HEK293 (cell line): ENCODE results near the gene WDR74.

ENCODE experiments used
- GFI1B ChIP-seq: fragments of 450-650 bp; formaldehyde crosslinking; IDR thresholded peaks from 2 replicates; pipeline ENCODE4 v1.5.1; 2016; ENCODE audit warnings: missing biosample characterization, missing genetic modification characterization
- HOXD13 ChIP-seq: sonication (generic); formaldehyde crosslinking; IDR thresholded peaks from 2 replicates; pipeline ENCODE4 v1.8.0; 2022; ENCODE audit warnings: missing genetic modification reagents, borderline replicate concordance
- OSR2 ChIP-seq: fragments of 450-650 bp; formaldehyde crosslinking; IDR thresholded peaks from 2 replicates; pipeline ENCODE4 v1.5.1; 2016; ENCODE audit warnings: missing biosample characterization, missing genetic modification characterization
- SCRT1 ChIP-seq: fragments of 450-650 bp; formaldehyde crosslinking; IDR thresholded peaks from 2 replicates; pipeline ENCODE4 v1.5.1; 2016; ENCODE audit warnings: missing biosample characterization, missing genetic modification characterization, borderline replicate concordance
- SP2 ChIP-seq: fragments of 450-650 bp; formaldehyde crosslinking; IDR thresholded peaks from 2 replicates; pipeline ENCODE4 v1.5.1; 2016; ENCODE audit warnings: missing biosample characterization, missing genetic modification characterization
- SP3 ChIP-seq: fragments of 450-650 bp; formaldehyde crosslinking; IDR thresholded peaks from 2 replicates; pipeline ENCODE4 v1.5.1; 2016; ENCODE audit warnings: missing biosample characterization, missing genetic modification characterization
- SP7 ChIP-seq: fragments of 450-650 bp; formaldehyde crosslinking; IDR thresholded peaks from 2 replicates; pipeline ENCODE4 v1.5.1; 2016; ENCODE audit warnings: missing biosample characterization, missing genetic modification characterization
- WT1 ChIP-seq: fragments of 450-650 bp; formaldehyde crosslinking; IDR thresholded peaks from 2 replicates; pipeline ENCODE4 v1.5.1; 2016; ENCODE audit warnings: missing biosample characterization, missing genetic modification characterization
- ZBTB20 ChIP-seq: fragments of 450-650 bp; formaldehyde crosslinking; IDR thresholded peaks from 2 replicates; pipeline ENCODE4 v1.5.1; 2016; ENCODE audit warnings: missing biosample characterization, missing genetic modification characterization
- ZBTB8A ChIP-seq: fragments of 450-650 bp; formaldehyde crosslinking; IDR thresholded peaks from 2 replicates; pipeline ENCODE4 v1.5.1; 2016; ENCODE audit warnings: missing biosample characterization, missing genetic modification characterization
- ZFP3 ChIP-seq: fragments of 450-650 bp; formaldehyde crosslinking; IDR thresholded peaks from 2 replicates; pipeline ENCODE4 v1.5.1; 2016; ENCODE audit warnings: low read depth, missing biosample characterization, missing genetic modification characterization
- ZNF174 ChIP-seq: fragments of 450-650 bp; formaldehyde crosslinking; IDR thresholded peaks from 2 replicates; pipeline ENCODE4 v1.5.0; 2017; ENCODE audit warnings: missing biosample characterization, mild to moderate bottlenecking, missing genetic modification characterization
- ZNF2 ChIP-seq: fragments of 450-650 bp; formaldehyde crosslinking; IDR thresholded peaks from 2 replicates; pipeline ENCODE4 v1.5.1; 2016; ENCODE audit warnings: missing biosample characterization, missing genetic modification characterization
- ZNF23 ChIP-seq: fragments of 450-650 bp; formaldehyde crosslinking; IDR thresholded peaks from 2 replicates; pipeline ENCODE4 v1.5.1; 2016; ENCODE audit warnings: missing biosample characterization, missing genetic modification characterization, borderline replicate concordance
- ZNF335 ChIP-seq: fragments of 450-650 bp; formaldehyde crosslinking; conservative IDR thresholded peaks from 2 replicates; pipeline ENCODE4 v1.5.1; 2016; ENCODE audit warnings: missing biosample characterization, missing genetic modification characterization
- ZNF354C ChIP-seq: fragments of 450-650 bp; formaldehyde crosslinking; IDR thresholded peaks from 2 replicates; pipeline ENCODE4 v1.5.1; 2016; ENCODE audit warnings: missing biosample characterization, missing genetic modification characterization, low read depth, borderline replicate concordance
- ZNF501 ChIP-seq: fragments of 450-650 bp; formaldehyde crosslinking; IDR thresholded peaks from 2 replicates; pipeline ENCODE4 v1.5.1; 2016; ENCODE audit warnings: missing biosample characterization, missing genetic modification characterization
- ZNF548 ChIP-seq: fragments of 450-650 bp; formaldehyde crosslinking; IDR thresholded peaks from 2 replicates; pipeline ENCODE4 v1.5.1; 2016; ENCODE audit warnings: missing biosample characterization, missing genetic modification characterization
- ZNF792 ChIP-seq: fragments of 450-650 bp; formaldehyde crosslinking; IDR thresholded peaks from 2 replicates; pipeline ENCODE4 v1.5.1; 2016; ENCODE audit warnings: missing biosample characterization, missing genetic modification characterization
- TF ChIP-seq, protein P1 (sequence below): fragments of 450-650 bp; formaldehyde crosslinking; conservative IDR thresholded peaks from 2 replicates; pipeline ENCODE4 v1.5.1; 2016; ENCODE audit warnings: low read depth, missing biosample characterization, missing genetic modification characterization
- TF ChIP-seq, protein P2 (sequence below): fragments of 450-650 bp; IDR thresholded peaks from 2 replicates; pipeline ENCODE4 v1.5.1; 2018; ENCODE audit warnings: missing biosample characterization, missing genetic modification characterization
- TF ChIP-seq, protein P3 (sequence below): fragments of 450-650 bp; formaldehyde crosslinking; IDR thresholded peaks from 2 replicates; pipeline ENCODE4 v1.5.1; 2016; ENCODE audit warnings: missing biosample characterization, missing genetic modification characterization
- TF ChIP-seq, protein P4 (sequence below): fragments of 450-650 bp; formaldehyde crosslinking; IDR thresholded peaks from 2 replicates; pipeline ENCODE4 v1.5.1; 2016; ENCODE audit warnings: missing biosample characterization, missing genetic modification characterization, low read depth
- TF ChIP-seq, protein P5 (sequence below): fragments of 450-650 bp; formaldehyde crosslinking; IDR thresholded peaks from 2 replicates; pipeline ENCODE4 v1.5.1; 2016; ENCODE audit warnings: missing biosample characterization, missing genetic modification characterization
- TF ChIP-seq, protein P6 (sequence below): fragments of 450-650 bp; formaldehyde crosslinking; IDR thresholded peaks from 2 replicates; pipeline ENCODE4 v1.5.1; 2017; ENCODE audit warnings: missing biosample characterization, missing genetic modification characterization

The WDR74 gene

DNA sequence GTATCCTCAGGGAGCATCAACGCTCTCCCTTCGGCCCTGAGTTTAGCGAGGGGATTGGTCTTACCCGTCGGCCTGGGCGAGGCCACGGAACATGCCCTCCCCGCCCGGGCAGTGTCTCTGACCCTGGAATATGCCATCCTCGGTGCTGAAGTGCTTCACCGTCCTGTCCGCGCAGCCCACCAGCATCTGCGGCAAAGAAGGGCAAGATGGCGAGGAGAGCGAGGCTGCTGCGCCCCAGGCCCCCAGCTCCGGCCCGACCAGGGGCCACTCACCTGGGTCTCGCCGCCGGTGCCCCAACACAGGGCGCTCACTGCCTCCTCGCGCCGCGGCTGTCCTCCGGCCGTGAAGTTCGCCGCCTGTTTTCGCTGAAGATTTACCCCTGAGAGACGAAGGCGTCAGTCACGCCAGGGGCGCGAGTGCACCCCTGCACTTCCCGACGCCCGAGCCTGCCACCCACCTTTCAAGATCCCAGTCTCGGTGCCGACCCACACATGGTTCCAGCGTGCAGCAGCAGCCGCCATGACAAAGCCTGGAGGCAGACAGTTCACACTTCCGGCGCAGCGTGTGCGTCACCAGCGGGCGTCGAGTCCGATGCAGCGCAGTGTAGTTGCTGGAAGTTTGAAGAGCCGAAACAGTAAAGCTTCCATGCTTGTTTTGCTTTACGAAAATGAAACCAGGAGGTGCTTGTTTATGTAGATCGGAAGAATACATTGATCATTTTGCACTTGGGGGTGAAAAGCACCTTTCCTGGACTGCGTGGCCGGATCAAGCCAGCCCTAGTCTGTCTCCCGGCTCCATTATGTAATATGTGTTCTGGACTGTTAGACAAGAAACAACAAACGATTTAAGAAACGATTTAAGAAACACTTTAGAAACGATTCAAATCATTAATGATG, at the start of gene WDR74 (continued):
- peak; percentile 76 for TF ChIP-seq ZBTB8A (tag by site-specific recombination)
- TF ChIP-seq ZNF174 (tag by site-specific recombination), result no peak
- no peak for TF ChIP-seq ZNF354C
- TF ChIP-seq SP7, result peak; percentile 61
- peak; percentile 83 for TF ChIP-seq ZNF335 (tag by site-specific recombination)
- peak; percentile 30 for TF ChIP-seq SP3 (tag by site-specific recombination)
- TF ChIP-seq, protein P1, sequence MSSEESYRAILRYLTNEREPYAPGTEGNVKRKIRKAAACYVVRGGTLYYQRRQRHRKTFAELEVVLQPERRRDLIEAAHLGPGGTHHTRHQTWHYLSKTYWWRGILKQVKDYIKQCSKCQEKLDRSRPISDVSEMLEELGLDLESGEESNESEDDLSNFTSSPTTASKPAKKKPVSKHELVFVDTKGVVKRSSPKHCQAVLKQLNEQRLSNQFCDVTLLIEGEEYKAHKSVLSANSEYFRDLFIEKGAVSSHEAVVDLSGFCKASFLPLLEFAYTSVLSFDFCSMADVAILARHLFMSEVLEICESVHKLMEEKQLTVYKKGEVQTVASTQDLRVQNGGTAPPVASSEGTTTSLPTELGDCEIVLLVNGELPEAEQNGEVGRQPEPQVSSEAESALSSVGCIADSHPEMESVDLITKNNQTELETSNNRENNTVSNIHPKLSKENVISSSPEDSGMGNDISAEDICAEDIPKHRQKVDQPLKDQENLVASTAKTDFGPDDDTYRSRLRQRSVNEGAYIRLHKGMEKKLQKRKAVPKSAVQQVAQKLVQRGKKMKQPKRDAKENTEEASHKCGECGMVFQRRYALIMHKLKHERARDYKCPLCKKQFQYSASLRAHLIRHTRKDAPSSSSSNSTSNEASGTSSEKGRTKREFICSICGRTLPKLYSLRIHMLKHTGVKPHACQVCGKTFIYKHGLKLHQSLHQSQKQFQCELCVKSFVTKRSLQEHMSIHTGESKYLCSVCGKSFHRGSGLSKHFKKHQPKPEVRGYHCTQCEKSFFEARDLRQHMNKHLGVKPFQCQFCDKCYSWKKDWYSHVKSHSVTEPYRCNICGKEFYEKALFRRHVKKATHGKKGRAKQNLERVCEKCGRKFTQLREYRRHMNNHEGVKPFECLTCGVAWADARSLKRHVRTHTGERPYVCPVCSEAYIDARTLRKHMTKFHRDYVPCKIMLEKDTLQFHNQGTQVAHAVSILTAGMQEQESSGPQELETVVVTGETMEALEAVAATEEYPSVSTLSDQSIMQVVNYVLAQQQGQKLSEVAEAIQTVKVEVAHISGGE (tag by site-specific recombination), result peak; percentile 84
- TF ChIP-seq, protein P2, sequence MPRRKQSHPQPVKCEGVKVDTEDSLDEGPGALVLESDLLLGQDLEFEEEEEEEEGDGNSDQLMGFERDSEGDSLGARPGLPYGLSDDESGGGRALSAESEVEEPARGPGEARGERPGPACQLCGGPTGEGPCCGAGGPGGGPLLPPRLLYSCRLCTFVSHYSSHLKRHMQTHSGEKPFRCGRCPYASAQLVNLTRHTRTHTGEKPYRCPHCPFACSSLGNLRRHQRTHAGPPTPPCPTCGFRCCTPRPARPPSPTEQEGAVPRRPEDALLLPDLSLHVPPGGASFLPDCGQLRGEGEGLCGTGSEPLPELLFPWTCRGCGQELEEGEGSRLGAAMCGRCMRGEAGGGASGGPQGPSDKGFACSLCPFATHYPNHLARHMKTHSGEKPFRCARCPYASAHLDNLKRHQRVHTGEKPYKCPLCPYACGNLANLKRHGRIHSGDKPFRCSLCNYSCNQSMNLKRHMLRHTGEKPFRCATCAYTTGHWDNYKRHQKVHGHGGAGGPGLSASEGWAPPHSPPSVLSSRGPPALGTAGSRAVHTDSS (tag by site-specific recombination), result 0 out of 2 replicates have a peak, but pooled peaks have one; percentile 28
- peak; percentile 74; the same call in 1 of the 2 replicates for TF ChIP-seq ZNF2 (tag by site-specific recombination)
- TF ChIP-seq, protein P3, sequence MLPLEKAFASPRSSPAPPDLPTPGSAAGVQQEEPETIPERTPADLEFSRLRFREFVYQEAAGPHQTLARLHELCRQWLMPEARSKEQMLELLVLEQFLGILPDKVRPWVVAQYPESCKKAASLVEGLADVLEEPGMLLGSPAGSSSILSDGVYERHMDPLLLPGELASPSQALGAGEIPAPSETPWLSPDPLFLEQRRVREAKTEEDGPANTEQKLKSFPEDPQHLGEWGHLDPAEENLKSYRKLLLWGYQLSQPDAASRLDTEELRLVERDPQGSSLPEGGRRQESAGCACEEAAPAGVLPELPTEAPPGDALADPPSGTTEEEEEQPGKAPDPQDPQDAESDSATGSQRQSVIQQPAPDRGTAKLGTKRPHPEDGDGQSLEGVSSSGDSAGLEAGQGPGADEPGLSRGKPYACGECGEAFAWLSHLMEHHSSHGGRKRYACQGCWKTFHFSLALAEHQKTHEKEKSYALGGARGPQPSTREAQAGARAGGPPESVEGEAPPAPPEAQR (tag by site-specific recombination), result no peak
- TF ChIP-seq, protein P4, sequence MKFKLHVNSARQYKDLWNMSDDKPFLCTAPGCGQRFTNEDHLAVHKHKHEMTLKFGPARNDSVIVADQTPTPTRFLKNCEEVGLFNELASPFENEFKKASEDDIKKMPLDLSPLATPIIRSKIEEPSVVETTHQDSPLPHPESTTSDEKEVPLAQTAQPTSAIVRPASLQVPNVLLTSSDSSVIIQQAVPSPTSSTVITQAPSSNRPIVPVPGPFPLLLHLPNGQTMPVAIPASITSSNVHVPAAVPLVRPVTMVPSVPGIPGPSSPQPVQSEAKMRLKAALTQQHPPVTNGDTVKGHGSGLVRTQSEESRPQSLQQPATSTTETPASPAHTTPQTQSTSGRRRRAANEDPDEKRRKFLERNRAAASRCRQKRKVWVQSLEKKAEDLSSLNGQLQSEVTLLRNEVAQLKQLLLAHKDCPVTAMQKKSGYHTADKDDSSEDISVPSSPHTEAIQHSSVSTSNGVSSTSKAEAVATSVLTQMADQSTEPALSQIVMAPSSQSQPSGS (tag by site-specific recombination), result no peak
- TF ChIP-seq ZNF23 (tag by site-specific recombination), result no peak
- no peak for TF ChIP-seq ZNF792
- peak; percentile 88 for TF ChIP-seq ZNF501 (tag by site-specific recombination)
- TF ChIP-seq, protein P5, sequence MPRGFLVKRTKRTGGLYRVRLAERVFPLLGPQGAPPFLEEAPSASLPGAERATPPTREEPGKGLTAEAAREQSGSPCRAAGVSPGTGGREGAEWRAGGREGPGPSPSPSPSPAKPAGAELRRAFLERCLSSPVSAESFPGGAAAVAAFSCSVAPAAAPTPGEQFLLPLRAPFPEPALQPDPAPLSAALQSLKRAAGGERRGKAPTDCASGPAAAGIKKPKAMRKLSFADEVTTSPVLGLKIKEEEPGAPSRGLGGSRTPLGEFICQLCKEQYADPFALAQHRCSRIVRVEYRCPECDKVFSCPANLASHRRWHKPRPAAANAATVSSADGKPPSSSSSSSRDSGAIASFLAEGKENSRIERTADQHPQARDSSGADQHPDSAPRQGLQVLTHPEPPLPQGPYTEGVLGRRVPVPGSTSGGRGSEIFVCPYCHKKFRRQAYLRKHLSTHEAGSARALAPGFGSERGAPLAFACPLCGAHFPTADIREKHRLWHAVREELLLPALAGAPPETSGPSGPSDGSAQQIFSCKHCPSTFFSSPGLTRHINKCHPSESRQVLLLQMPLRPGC (tag by site-specific recombination), result peak; percentile 27; the same call in 1 of the 2 replicates
- no peak for TF ChIP-seq WT1 (tag by site-specific recombination)
- TF ChIP-seq OSR2 (tag by site-specific recombination), result no peak
- no peak for TF ChIP-seq SCRT1
- TF ChIP-seq, protein P6, sequence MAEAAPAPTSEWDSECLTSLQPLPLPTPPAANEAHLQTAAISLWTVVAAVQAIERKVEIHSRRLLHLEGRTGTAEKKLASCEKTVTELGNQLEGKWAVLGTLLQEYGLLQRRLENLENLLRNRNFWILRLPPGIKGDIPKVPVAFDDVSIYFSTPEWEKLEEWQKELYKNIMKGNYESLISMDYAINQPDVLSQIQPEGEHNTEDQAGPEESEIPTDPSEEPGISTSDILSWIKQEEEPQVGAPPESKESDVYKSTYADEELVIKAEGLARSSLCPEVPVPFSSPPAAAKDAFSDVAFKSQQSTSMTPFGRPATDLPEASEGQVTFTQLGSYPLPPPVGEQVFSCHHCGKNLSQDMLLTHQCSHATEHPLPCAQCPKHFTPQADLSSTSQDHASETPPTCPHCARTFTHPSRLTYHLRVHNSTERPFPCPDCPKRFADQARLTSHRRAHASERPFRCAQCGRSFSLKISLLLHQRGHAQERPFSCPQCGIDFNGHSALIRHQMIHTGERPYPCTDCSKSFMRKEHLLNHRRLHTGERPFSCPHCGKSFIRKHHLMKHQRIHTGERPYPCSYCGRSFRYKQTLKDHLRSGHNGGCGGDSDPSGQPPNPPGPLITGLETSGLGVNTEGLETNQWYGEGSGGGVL (tag by site-specific recombination), result no peak
- TF ChIP-seq ZFP3 (tag by site-specific recombination), result no peak
- TF ChIP-seq ZNF548, result no peak
- TF ChIP-seq GFI1B (tag by site-specific recombination), result no peak
- TF ChIP-seq HOXD13, result no peak
- peak; percentile 48 for TF ChIP-seq SP2 (tag by site-specific recombination)
- peak; percentile 78 for TF ChIP-seq ZBTB20 (tag by site-specific recombination)
